Endothelial cell of umbilical vein (primary cell): ENCODE data around the gene DIS3L2. TPM values are rescaled to one million over a fixed set of nuclear protein-coding genes. Genes with fewer than 3 reads are reported as not detected.

Experiments used
- BruUV-seq: library from RNA; stranded (reverse); fragments of 400-500 nt; replicated peaks from 2 replicates; lab custom pipeline; 2021; lab: Mats Ljungman, UMichigan
- CTCF ChIA-PET: fragments of 300-600, 350-600 bp; sonication (Branson Sonifier 250); formaldehyde crosslinking; loops from one replicate; lab custom pipeline; 2021; ENCODE audit warnings: antibody characterized with exemption, inconsistent platforms; lab: Charles Lee
- POLR2A ChIA-PET: fragments of 300-600, 350-600 bp; sonication (Branson Sonifier 250); formaldehyde crosslinking; loops from one replicate; lab custom pipeline; 2021; ENCODE audit warnings: antibody characterized with exemption, inconsistent platforms; lab: Charles Lee
- DNase-seq: peaks from one replicate; pipeline ENCODE4 v3.0.0-alpha.2; 2011; ENCODE audit warnings: low read depth, low spot score
- FAIRE-seq: peaks from 2 replicates; lab custom pipeline; 2011; peaks lifted over from hg19 to GRCh38; lab: Jason Lieb, UNC
- H2AFZ ChIP-seq: 2 replicates; pipeline ENCODE4 v1.6.0; 2012; ENCODE audit warnings: low read depth, low read length, control low read depth, inconsistent platforms
- H3K27ac ChIP-seq: 2 replicates; pipeline ENCODE4 v1.5.1; 2011; ENCODE audit warnings: low read depth, mild to moderate bottlenecking, control low read depth, low read length, moderate library complexity; ENCODE audit not compliant: insufficient read depth
- H3K27me3 ChIP-seq, 2 experiments: 2 replicates each; pipeline versions ENCODE4 v1.6.0 to v1.6.1; 2011; ENCODE audit warnings: low read length in 2 of 2, mixed read lengths in 1 of 2; ENCODE audit not compliant: control insufficient read depth in 2 of 2, insufficient read depth in 2 of 2
- H3K36me3 ChIP-seq, 2 experiments: 2 replicates in 1 of 2; 3 replicates in 1 of 2; pipeline ENCODE4 v1.5.1; 2011; ENCODE audit warnings: low read length in 2 of 2, mild to moderate bottlenecking in 1 of 2, moderate library complexity in 1 of 2; ENCODE audit not compliant: control insufficient read depth in 2 of 2, insufficient read depth in 2 of 2; ENCODE audit errors: extremely low read depth in 1 of 2
- H3K4me1 ChIP-seq: 3 replicates; pipeline ENCODE4 v1.5.1; 2011; ENCODE audit warnings: mild to moderate bottlenecking, low read length; ENCODE audit not compliant: control insufficient read depth, insufficient read depth; ENCODE audit errors: extremely low read depth
- H3K4me2 ChIP-seq: 2 replicates; pipeline ENCODE4 v1.6.1; 2011; ENCODE audit warnings: low read length, control low read depth, mixed read lengths; ENCODE audit not compliant: insufficient read depth
- H3K4me3 ChIP-seq, 3 experiments: fragments of 200-600 bp in 1 of 3; sonication (generic), shearing (Covaris generic) in 1 of 3; replicated peaks in 1 of 3; 2 replicates each; pipeline ENCODE4 v1.5.1; 2011 to 2016; ENCODE audit warnings: control low read depth in 3 of 3, low read length in 3 of 3, mild to moderate bottlenecking in 2 of 3, inconsistent platforms in 1 of 3, low read depth in 1 of 3, moderate library complexity in 1 of 3; ENCODE audit not compliant: insufficient read depth in 1 of 3
- H3K79me2 ChIP-seq: 2 replicates; pipeline ENCODE4 v1.6.0; 2012; ENCODE audit warnings: low read length, inconsistent platforms; ENCODE audit not compliant: control insufficient read depth, insufficient read depth
- H3K9ac ChIP-seq: replicated peaks from 2 replicates; pipeline ENCODE3; 2011; ENCODE audit warnings: low read length, control low read depth; ENCODE audit not compliant: insufficient read depth; ENCODE audit errors: extremely low read depth
- H3K9me1 ChIP-seq: replicated peaks from 3 replicates; pipeline ENCODE4 v1.6.0; 2011; ENCODE audit warnings: mild to moderate bottlenecking, low read length; ENCODE audit not compliant: control insufficient read depth, insufficient read depth; ENCODE audit errors: extremely low read depth
- H3K9me3 ChIP-seq: replicated peaks from 2 replicates; pipeline ENCODE4 v1.5.1; 2012; ENCODE audit warnings: low read length, inconsistent platforms; ENCODE audit not compliant: control insufficient read depth, insufficient read depth
- H4K20me1 ChIP-seq: replicated peaks from 2 replicates; pipeline ENCODE3; 2011; ENCODE audit warnings: mild to moderate bottlenecking, low read length; ENCODE audit not compliant: control insufficient read depth, insufficient read depth; ENCODE audit errors: extremely low read depth
- EZH2 ChIP-seq: IDR thresholded peaks from 2 replicates; pipeline ENCODE4 v1.6.1; 2012; ENCODE audit warnings: borderline replicate concordance, low read depth, mild to moderate bottlenecking, moderate library complexity, low read length, inconsistent platforms; ENCODE audit not compliant: severe bottlenecking
- FOS ChIP-seq: IDR thresholded peaks from 2 replicates; pipeline ENCODE4 v1.6.1; 2011; ENCODE audit warnings: mild to moderate bottlenecking, low read length, moderate library complexity, borderline replicate concordance; ENCODE audit not compliant: insufficient read depth
- GATA2 ChIP-seq: IDR thresholded peaks from 2 replicates; pipeline ENCODE4 v1.7.0; 2011; ENCODE audit warnings: low read depth, mild to moderate bottlenecking, moderate library complexity, mixed read lengths, low read length; ENCODE audit not compliant: insufficient read length, insufficient read depth
- JUN ChIP-seq: IDR thresholded peaks from 2 replicates; pipeline ENCODE4 v1.6.1; 2011; ENCODE audit warnings: borderline replicate concordance, low read depth; ENCODE audit not compliant: insufficient read length, insufficient read depth
- MYC ChIP-seq: IDR thresholded peaks from one replicate; pipeline ENCODE4 v1.6.1; 2011; ENCODE audit warnings: mild to moderate bottlenecking, low read depth, low read length
- POLR2A ChIP-seq: IDR thresholded peaks from 2 replicates; pipeline ENCODE4 v1.6.1; 2012; ENCODE audit warnings: low read depth, mild to moderate bottlenecking, control low read depth, low read length
- POLR2AphosphoS5 ChIP-seq: IDR thresholded peaks from 2 replicates; pipeline ENCODE4 v1.6.1; 2012; ENCODE audit warnings: low read depth, mild to moderate bottlenecking, control low read depth, low read length, moderate library complexity; ENCODE audit not compliant: insufficient read depth
- dilution Hi-C: fragments of 300-500 bp; cut with MboI; formaldehyde crosslinking; loops from one replicate; pipeline ENCODE4 v1.15.0; 2019; ENCODE audit warnings: low sequenced_read_pairs; ENCODE audit not compliant: extremely low pct_ligation_motif_present
- intact Hi-C: fragments of 100-400 bp; cut with micrococcal nuclease; formaldehyde crosslinking; loops from one replicate; pipeline ENCODE4 v1.10.0; 2022
- polyA plus RNA-seq, 4 experiments: library from polyadenylated mRNA; depleted of rRNA in 3 of 4; stranded (reverse) in 3 of 4; unstranded in 1 of 4; fragments of >200 nt; gene quantifications; 2 replicates each; pipeline versions ENCODE4 v1.2.1 to v1.2.3, GENCODE V29; 2011 to 2012; ENCODE audit warnings: missing spikeins in 1 of 4
- total RNA-seq: library from RNA; stranded (reverse); gene quantifications from 2 replicates; pipeline ENCODE4 v1.2.3, GENCODE V29; 2021
- TF ChIP-seq, protein P1 (sequence below), 2 donors: IDR thresholded peaks; 1 replicate in 1 of 2; 2 replicates in 1 of 2; pipeline ENCODE4 v1.5.1; 2011; ENCODE audit warnings: low read length in 2 of 2, mild to moderate bottlenecking in 2 of 2, moderate library complexity in 2 of 2, control low read depth in 1 of 2, inconsistent platforms in 1 of 2, low read depth in 1 of 2; ENCODE audit not compliant: insufficient read depth in 1 of 2; ENCODE audit errors: extremely low read depth in 1 of 2
- TF ChIP-seq, protein P2 (sequence below): IDR thresholded peaks from 2 replicates; pipeline ENCODE4 v1.6.1; 2011; ENCODE audit not compliant: insufficient read depth, insufficient read length

The DIS3L2 gene
- total and polyA plus RNA-seq, 2 donors (not counting 3 experiments of a cell fraction or from before 2014, with no cell fraction given): 14.6 to 31.2 TPM

DNA sequence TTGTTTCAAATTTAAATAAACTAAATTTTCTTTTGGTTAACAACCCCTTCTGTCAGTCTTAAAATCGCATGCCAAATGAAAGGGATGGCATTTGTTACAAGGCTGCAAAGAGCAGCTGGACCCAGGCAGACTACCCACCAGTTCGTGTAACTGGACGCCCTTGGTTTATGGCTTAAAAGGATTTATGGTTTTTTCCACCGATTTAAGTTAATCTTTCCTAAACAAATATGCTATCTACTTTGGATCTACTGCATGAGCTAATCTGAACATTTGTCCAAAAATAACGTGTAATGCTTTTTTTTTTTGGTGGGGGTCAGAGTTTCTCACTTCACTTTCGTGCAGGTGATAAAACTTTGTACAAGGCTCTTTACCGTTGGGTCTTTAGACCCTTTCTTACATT lies 62.9 kb downstream of the DIS3L2 start:
- dilution Hi-C loops: no loop called here
- Histone ChIP-seq H3K36me3 (peaks cover 0 to 3% of the 10 kb centered on the region in 2 experiments), H3K9me3 (no peaks in the 10 kb centered on the region), H3K4me3 (no peak overlapping the region), H3K9ac (no peak overlapping the region), H2AFZ (no peak overlapping the region), H3K4me2 (no peak overlapping the region), H3K9me1 (no peaks in the 10 kb centered on the region), H3K79me2 (no peaks in the 10 kb centered on the region), H3K27ac (no peak overlapping the region), H4K20me1 (no peaks in the 10 kb centered on the region), H3K27me3 (no peaks in the 10 kb centered on the region), H3K4me1 (no peaks in the 10 kb centered on the region)
- TF ChIP-seq EZH2 (no peak), JUN (no peak), GATA2 (no peak), MYC (no peak), FOS (no peak), POLR2A (no peak), POLR2AphosphoS5 (no peak)
- TF ChIP-seq, protein P1, sequence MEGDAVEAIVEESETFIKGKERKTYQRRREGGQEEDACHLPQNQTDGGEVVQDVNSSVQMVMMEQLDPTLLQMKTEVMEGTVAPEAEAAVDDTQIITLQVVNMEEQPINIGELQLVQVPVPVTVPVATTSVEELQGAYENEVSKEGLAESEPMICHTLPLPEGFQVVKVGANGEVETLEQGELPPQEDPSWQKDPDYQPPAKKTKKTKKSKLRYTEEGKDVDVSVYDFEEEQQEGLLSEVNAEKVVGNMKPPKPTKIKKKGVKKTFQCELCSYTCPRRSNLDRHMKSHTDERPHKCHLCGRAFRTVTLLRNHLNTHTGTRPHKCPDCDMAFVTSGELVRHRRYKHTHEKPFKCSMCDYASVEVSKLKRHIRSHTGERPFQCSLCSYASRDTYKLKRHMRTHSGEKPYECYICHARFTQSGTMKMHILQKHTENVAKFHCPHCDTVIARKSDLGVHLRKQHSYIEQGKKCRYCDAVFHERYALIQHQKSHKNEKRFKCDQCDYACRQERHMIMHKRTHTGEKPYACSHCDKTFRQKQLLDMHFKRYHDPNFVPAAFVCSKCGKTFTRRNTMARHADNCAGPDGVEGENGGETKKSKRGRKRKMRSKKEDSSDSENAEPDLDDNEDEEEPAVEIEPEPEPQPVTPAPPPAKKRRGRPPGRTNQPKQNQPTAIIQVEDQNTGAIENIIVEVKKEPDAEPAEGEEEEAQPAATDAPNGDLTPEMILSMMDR (IDR thresholded peaks at IDR 0.05; ENCODE audit: extremely low read depth in 1 of 2, insufficient read depth in 1 of 2, low read depth in 1 of 2, low read length in 2 of 2): no peak
- TF ChIP-seq, protein P2, sequence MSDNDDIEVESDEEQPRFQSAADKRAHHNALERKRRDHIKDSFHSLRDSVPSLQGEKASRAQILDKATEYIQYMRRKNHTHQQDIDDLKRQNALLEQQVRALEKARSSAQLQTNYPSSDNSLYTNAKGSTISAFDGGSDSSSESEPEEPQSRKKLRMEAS: no peak
- FAIRE-seq (no peak), DNase-seq (no peak)
- intact Hi-C loops: no loop called here
- ChIA-PET POLR2A (no interaction called here), CTCF (interaction anchor here (2.2 kb wide), 1 partner anchor 15 kb away, joined by 8 read pairs; no protein-coding TSS in a partner anchor)
- no TSS peak for BruUV-seq
